ENCODE results near the gene LEPROT.

LEPROT gene

DNA sequence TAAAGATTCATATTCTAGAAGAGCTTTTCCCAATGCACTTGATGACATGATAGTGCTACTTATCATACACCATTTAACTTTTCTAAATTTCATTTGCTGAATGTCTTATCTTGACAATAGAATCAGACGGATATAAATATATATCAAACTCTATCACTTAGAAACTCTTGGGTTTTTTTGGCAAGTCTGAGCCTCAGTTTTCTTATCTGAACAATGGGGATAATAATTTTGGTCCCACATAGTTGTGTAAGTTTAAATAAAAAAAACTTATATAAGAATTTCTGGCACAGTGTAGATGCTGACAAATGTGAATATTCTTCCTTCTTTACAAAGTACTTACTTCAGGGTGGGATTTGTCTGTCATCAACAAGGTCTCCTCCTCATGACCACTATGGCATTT is 21.5 kb upstream of the LEPROT start:
- Mint-ChIP-seq H3K27ac (no peak overlapping the region), H3K4me1 (peaks cover 44% of the 10 kb centered on the region), H3K9me3 (no peaks in the 10 kb centered on the region), H3K27me3 (no peaks in the 10 kb centered on the region), H3K4me3 (no peak overlapping the region)
- ATAC-seq: no peak
- no peak for DNase-seq

DNA sequence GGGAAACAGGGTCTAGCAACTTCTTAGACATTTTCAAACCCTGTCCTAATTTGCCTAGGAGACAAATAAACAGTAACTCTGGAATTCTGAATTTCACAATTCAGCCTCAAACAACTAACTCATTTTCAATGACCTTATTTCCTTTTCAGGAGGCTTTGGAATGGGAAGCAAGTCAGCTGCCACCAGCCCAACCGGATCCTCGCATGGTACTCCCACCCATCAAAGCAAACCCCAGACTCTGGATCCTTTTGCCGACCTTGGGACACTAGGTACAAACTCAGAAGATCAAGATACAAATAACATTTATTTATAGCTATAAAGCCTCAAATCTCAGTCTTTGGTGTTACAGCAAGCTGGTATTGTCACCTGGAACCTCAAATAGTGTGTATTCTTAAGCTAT is 18.9 kb upstream of the LEPROT start:
- Mint-ChIP-seq H3K9me3 (no peaks in the 10 kb centered on the region), H3K27me3 (no peaks in the 10 kb centered on the region)
- ATAC-seq: no peak

DNA sequence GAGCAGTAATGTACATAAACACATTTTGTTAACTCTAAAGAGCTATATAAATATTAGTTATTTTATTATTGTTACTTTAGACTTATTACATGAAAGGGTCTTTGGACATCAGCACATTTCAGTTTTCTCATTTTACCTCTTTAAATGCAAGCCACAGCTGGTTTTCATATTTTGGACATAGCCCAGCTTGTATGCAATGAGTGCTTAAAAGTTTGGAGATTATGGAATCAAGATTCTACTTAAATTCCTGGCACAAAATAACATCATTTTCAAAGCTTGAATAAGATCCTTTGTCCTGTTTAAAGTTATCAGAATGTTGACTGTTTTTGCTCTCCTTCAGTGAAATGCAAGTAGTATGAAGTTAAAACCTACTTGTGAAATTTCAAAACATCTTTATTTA is 15.5 kb upstream of the LEPROT start:
- no peaks in the 10 kb centered on the region for H3K9me3 Mint-ChIP-seq
- H3K4me3 Mint-ChIP-seq: no peak overlapping the region
- H3K4me1 Mint-ChIP-seq: no peaks in the 10 kb centered on the region
- no peak for ATAC-seq
- DNase-seq: no peak
- H3K27me3 Mint-ChIP-seq: no peaks in the 10 kb centered on the region
- H3K27ac Mint-ChIP-seq: no peak overlapping the region

More for the DNA sequence above, 18.9 kb upstream of the LEPROT start:
- DNase-seq: no peak
- Mint-ChIP-seq H3K4me1 (peaks cover 19% of the 10 kb centered on the region), H3K27ac (no peak overlapping the region), H3K4me3 (no peak overlapping the region)

DNA sequence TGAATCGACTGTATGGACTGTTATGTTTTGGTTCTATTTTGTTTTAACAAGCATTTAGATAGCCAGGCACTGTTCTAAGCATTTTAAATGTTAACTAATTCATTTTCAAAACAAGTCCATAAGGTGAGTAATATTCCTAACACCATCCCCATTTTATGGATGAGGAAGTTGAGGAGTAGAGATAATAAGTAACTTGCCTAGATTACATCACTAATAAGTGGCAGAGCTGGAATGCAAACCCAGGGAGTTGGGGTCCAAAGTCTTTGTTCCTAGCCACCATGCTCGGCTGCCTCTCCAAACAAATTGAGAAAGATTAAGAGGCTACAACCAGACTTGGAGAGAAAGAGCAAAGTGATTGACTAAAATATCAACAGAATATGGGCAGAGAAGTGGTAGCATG is 12.6 kb upstream of the LEPROT start:
- Mint-ChIP-seq H3K4me1 (no peaks in the 10 kb centered on the region), H3K9me3 (no peaks in the 10 kb centered on the region), H3K27ac (no peak overlapping the region), H3K4me3 (no peak overlapping the region), H3K27me3 (no peaks in the 10 kb centered on the region)
- no peak for DNase-seq
- ATAC-seq: no peak

DNA sequence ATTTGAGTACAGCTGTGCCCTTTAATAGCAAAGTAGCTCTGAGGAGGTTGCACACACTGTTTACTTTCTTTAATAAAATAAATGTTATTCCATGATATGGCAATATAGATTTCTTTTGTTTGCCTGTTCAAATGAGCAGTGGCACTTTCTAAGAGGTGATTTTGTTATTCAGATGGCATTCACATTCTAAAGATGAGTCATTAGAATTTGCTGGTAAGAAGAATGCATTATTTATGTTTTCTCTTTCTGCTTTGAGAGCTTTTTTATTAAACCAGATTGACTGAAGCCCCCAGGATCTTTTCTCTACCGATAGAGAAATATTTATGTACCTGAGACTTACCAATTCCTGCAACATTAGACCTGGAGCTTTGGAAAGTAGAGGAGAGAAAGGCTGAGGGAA is 11.2 kb upstream of the LEPROT start:
- Mint-ChIP-seq H3K4me1 (no peaks in the 10 kb centered on the region), H3K27me3 (no peaks in the 10 kb centered on the region), H3K27ac (no peak overlapping the region), H3K9me3 (no peaks in the 10 kb centered on the region), H3K4me3 (no peak overlapping the region)
- DNase-seq: no peak
- ATAC-seq: no peak

DNA sequence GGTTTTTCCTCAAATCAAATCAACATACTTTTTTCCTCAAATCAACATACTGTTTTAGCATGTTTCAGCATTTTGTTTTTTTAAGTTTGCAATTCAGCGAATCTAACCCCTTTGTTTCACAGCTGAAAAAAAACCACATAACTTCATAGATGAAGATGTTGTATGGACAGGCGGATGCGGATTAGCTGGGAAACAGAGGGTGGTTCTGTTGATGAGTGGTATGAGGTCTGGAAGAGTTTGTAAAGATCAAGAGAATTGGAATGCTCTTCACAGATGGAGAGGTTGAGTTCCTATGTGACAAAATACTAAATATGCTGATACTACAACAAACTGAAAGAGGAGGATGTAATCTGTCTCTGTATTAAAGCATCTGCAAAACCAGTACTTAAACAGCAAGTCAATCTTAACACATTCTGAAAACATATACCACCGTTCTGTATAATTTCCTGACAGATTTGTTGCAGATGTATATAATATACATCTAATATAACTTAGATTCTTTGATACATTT is 10.6 kb upstream of the LEPROT start:
- Mint-ChIP-seq H3K27me3 (no peaks in the 10 kb centered on the region), H3K4me3 (no peak overlapping the region), H3K27ac (no peak overlapping the region), H3K9me3 (no peaks in the 10 kb centered on the region), H3K4me1 (no peaks in the 10 kb centered on the region)
- DNase-seq (no peak), ATAC-seq (no peak)

DNA sequence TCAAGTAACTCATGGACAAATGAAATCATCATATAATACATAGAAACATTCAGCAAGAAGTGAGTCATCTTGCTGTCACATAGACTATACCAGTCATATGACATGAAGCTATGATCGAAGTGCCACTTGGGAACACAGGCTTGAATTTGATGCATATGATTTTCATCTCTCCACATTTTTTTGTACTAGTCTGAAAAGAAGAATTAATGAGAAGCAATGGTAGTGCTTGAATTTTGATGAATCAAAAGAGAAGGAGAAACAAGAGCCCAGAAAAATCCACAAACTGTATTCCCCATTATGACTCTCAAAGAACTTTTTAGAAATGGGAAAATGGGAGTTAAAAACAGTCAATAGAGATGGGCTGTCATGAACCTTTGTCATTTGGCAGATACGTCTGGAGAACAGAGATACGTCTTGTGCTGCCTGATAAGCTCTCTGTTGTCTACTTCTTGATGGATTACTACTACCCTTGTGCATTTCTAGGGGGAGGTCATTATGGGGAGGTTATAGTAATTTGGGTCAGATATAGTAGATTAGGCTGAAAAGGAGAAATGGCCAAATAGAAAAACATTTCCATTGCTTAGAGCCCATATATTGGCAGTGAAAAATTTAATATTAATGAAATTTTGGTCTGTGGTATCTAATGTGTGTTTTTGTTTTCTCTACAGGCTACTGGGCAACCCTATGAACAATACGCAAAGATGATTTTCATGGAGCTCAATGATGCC is 8.0 kb upstream of the LEPROT start:
- no peaks in the 10 kb centered on the region for H3K27me3 Mint-ChIP-seq
- no peak overlapping the region for H3K27ac Mint-ChIP-seq
- H3K4me3 Mint-ChIP-seq: no peak overlapping the region
- no peaks in the 10 kb centered on the region for H3K9me3 Mint-ChIP-seq
- DNase-seq (no peak), ATAC-seq (no peak)
- no peaks in the 10 kb centered on the region for H3K4me1 Mint-ChIP-seq

DNA sequence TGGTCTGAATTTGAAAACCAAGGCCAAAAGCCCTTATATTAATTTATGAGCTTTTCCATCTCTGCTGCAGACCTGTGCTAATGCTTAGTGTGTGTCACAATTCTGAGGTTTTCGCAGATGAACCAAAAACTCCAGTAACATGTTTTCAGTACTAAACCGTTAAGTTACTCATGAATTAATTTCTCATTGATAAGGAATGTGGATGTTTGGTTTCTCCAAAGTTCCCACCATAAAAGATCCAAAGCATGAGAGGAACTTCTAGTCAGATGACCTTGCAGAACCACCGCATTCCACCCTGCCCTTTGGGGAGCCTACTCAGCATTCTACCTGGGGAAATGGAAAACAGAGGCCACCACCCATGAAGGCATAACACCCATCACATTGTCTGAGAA is 7.5 kb upstream of the LEPROT start:
- Mint-ChIP-seq H3K9me3 (no peaks in the 10 kb centered on the region), H3K4me3 (no peak overlapping the region), H3K27ac (no peak overlapping the region), H3K4me1 (no peaks in the 10 kb centered on the region), H3K27me3 (no peaks in the 10 kb centered on the region)
- DNase-seq: no peak
- ATAC-seq: no peak

DNA sequence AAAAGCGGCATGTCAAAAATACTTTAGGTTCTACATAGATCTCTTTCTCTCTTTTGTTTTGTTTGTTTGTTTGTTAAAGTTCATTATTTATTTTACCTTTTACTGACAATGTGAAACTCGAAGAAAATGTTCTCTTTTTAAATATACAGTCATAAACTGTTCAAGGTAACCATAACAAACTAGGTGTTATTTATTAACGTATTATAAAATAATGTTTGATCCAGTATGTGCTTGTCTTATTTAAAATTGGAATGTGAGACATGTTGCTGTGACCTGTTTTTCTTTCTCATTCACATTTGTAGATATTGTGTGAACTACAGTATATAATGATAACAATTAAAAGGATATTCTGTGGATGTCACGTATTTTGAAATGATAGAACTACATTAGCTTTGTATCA is 5.9 kb upstream of the LEPROT start:
- ATAC-seq: no peak
- Mint-ChIP-seq H3K27ac (no peak overlapping the region), H3K4me3 (no peak overlapping the region), H3K27me3 (no peaks in the 10 kb centered on the region), H3K9me3 (no peaks in the 10 kb centered on the region), H3K4me1 (peaks cover 9% of the 10 kb centered on the region)
- DNase-seq: no peak

DNA sequence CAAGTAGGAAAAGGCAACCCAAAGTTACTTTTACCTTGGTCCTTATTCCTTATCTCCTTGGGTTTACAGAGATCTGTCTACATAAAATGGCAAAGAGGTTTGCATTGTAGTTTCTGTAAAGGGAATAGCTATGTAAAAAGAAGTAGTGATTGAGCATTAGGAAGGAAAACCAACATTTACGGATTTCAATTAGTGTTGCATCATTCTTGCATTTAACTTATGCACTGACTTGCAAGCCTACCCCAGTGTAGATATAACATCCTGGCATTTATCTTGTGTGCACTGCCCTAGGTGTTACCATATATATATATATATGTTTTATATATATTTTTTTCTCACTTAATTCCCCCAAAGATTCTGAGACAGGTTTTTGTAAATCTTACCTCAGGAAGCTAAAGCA is 3.7 kb upstream of the LEPROT start:
- H3K9me3 Mint-ChIP-seq: no peaks in the 10 kb centered on the region
- peaks cover 13% of the 10 kb centered on the region for H3K4me1 Mint-ChIP-seq
- H3K27ac Mint-ChIP-seq: peak overlapping the region in 1 of 2 donors; percentile 56
- no peak for DNase-seq
- no peak for ATAC-seq
- H3K4me3 Mint-ChIP-seq: no peak overlapping the region
- H3K27me3 Mint-ChIP-seq: no peaks in the 10 kb centered on the region

DNA sequence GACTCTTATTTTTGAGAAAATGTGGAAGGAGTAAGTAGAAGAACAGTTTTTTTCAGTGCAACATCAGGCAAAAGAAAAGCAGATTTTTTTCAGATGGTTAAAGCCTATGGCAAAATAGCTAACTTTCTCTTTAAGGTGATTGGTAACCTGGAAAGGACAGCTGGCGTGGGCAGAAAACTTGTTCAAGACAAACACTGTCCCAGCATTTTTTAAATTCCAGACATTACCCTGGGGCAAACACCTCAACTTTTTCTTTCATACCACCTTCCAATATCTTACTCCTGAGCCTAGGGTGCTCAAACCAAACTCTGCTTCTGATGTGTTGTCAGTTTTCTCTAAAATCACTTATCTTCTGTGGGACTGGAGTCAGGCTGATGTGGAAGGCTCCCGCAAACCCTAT is 2.7 kb upstream of the LEPROT start:
- DNase-seq (no peak), ATAC-seq (no peak)
- no peaks in the 10 kb centered on the region for H3K9me3 Mint-ChIP-seq
- no peaks in the 10 kb centered on the region for H3K27me3 Mint-ChIP-seq
- H3K4me1 Mint-ChIP-seq: peaks cover 13% of the 10 kb centered on the region
- H3K4me3 Mint-ChIP-seq: no peak overlapping the region
- H3K27ac Mint-ChIP-seq: no peak overlapping the region

DNA sequence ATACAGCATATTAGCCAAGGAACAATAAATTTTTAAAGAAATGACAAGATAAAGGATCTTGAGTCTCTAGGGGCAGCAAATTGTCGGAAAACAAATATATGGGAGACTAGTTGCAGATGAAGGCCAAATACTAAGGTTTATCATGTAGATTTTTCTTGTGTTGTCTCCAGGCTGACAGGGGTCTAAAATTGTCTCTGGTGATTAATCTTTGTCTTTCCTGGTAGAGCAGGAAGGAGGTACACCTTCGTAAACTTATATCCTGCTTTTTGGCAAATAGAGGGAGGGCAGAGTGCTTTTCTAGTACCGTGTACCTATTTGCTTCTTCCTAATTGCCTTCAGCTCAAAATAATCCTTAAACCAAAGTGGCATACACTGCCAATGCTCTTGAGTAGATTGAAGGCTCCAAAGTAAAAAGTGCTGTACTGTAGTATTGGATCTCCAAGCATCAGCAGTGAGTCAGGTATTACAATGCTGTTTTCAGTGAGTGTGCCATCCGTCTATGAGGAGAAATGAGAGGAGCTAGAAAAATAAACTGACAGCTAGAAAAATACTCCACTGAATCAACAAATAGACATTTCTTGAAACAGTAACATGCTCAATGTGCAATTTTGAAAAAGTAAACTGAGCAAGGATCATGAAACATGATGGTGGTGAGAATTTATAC is 1.8 kb upstream of the LEPROT start:
- ATAC-seq (no peak), DNase-seq (no peak)
- peaks cover 13% of the 10 kb centered on the region for H3K4me1 Mint-ChIP-seq
- H3K9me3 Mint-ChIP-seq: no peaks in the 10 kb centered on the region
- no peaks in the 10 kb centered on the region for H3K27me3 Mint-ChIP-seq
- no peak overlapping the region for H3K4me3 Mint-ChIP-seq
- no peak overlapping the region for H3K27ac Mint-ChIP-seq

DNA sequence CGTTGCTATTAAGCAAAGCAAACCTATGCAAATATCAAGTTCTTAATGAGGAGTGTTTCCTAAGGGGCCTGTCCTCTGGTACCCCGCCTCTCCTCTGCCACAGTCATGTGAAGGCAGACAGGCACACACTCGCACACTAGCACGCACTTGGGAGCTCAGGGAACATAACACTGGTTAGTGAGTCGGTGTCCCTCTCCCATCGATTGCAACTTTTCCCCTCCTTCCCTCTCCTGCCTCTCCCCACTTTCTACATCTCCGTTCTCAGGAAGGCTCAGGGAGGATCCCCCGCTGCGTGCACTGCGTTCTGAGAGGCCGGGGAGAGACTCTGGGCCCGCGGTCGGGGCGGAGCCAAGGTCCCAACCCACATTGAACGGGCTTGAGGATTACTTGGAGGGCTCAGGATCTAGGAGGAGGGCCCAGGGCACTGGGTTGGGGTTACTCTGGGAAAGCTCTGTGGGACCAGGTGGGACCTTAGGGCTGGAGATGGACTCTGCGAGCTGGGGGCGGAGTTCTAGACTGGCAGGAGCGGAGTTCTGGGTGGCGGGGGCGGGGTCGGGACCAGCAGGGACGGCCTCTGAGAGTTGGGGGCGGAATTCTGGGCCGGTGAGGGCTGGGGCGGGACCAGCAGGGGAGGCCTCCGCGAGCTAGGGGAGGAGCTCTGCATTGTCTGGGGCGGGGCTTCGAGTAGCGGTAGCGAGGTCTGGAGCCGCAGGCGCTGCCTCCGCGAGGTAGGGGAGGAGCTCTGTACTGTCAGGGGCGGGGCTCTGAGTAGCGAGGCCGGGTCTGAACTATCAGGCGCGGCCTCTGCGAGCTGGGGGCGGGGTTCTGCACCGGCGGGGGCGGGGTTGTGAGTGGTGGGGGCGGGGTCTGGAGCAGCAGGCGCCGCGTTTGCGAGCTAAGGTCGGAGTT is 533 bp upstream of the LEPROT start:
- peak overlapping the region; percentile 65 to 96 for H3K27ac Mint-ChIP-seq
- no peaks in the 10 kb centered on the region for H3K27me3 Mint-ChIP-seq
- H3K4me1 Mint-ChIP-seq: peaks cover 13% of the 10 kb centered on the region
- H3K9me3 Mint-ChIP-seq: no peaks in the 10 kb centered on the region
- DNase-seq (peak; percentile 99), ATAC-seq (peak; percentile 95)
- H3K4me3 Mint-ChIP-seq: no peak overlapping the region

DNA sequence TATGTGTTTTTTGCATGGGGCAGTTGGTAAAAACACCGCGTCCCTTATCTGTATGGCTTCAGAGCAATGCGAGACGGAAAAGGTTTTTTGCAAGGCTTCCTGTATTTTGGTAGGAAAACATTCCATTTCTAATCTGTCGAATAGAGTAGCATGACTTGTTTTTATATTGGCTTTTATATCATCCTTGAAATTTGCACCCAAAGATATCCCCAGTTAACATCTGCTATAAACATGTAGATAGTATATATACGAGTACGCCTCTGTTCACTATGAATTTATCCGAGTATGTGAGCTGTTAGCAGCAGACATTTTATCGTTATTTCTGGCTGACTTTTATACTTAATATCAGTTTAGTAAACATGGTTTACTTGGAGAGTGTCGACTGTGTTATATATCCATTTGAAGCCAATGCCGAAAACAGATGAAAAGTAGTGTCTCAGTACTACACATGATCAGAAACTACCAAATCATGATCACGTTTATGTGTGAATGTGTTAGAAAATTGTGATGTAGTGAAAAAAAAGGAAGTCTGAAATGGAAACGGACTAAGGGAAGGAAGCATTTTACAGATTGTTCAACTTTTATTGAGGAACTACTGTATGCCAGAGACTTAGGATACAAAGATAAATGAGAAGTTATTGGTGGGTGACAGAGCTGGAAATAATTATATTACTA is 1.0 kb downstream of the LEPROT start:
- Mint-ChIP-seq H3K9me3 (no peaks in the 10 kb centered on the region), H3K4me1 (peaks cover 13% of the 10 kb centered on the region), H3K4me3 (no peak overlapping the region), H3K27ac (no peak overlapping the region), H3K27me3 (no peaks in the 10 kb centered on the region)
- DNase-seq (no peak), ATAC-seq (no peak)

Data from stimulated activated naive CD8-positive, alpha-beta T cell treated with anti-CD3 and anti-CD28 coated beads, Interleukin-15, amount 100 ng/mL, for 72 hours (primary cell).